ENCODE results near the gene DACT2. TPM values are rescaled to one million over a fixed set of nuclear protein-coding genes. Genes with fewer than 3 reads are reported as not detected.

The DACT2 gene
- total and polyA plus RNA-seq, 10 of the 15 experiments (the other 5 are each of a cell fraction or from before 2014, with no cell fraction given), result not detected

DNA sequence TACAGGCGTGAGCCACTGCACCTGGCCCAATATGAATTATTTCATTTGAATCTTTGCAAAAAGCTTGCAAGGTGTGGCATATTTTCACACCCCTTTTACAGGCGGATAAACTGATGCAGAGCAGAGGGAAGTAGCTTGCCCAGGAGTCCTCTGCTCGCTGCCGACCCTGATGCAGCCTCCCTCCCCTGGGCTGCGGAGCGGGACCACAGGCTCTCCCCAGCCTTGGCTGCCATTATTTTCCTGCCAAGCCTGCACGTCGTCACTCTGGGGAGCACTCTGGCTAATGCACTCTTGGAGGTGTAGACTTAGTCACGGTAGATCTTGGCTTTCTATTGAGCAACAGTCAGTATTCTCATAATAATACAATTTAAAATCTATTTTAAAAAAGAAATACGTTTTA is 34.8 kb upstream of the DACT2 start:
- ATAC-seq (no peak), DNase-seq (ENCODE audit: low read depth, low spot score) (no peak), FAIRE-seq (no peak)
- intact Hi-C loops (cut with micrococcal nuclease; ENCODE audit: unreplicated experiment), result no loop called here
- ChIA-PET RAD21 (ENCODE audit: unreplicated experiment) (no interaction called here), SMC1A (ENCODE audit: uncharacterized antibody, unreplicated experiment) (no interaction called here), CTCF (no interaction called here), POLR2A (no interaction called here)
- H3K79me2 ChIP-seq (ENCODE audit: control insufficient read depth, insufficient read depth, low read length), result no peaks in the 10 kb centered on the region
- H2AFZ ChIP-seq (ENCODE audit: control insufficient read depth, low read depth, low read length), result no peak overlapping the region
- H3K9me3 ChIP-seq (replicated peaks; ENCODE audit: control insufficient read depth, insufficient read depth, low read length), result no peaks in the 10 kb centered on the region; the same call in 2 of the 3 replicates
- no peak overlapping the region for H3K27ac ChIP-seq (ENCODE audit: control insufficient read depth, insufficient read depth)
- WGBS (ENCODE audit: insufficient coverage, insufficient replicate concordance, low lambda C conversion rate, missing lambda C conversion rate), result 39% methylated on average over 10 of the region's 10 CpGs
- H4K20me1 ChIP-seq (ENCODE audit: control insufficient read depth, insufficient read depth), result no peaks in the 10 kb centered on the region
- BruUV-seq (replicated peaks), result no TSS peak
- in situ Hi-C loops (cut with MboI), result no loop called here
- H3K4me2 ChIP-seq (ENCODE audit: control insufficient read depth, insufficient read depth), result no peak overlapping the region
- no peak overlapping the region for H3K4me3 ChIP-seq
- H3K4me1 ChIP-seq (ENCODE audit: control insufficient read depth, insufficient read depth, low read length), result no peaks in the 10 kb centered on the region
- H3K36me3 ChIP-seq (ENCODE audit: control insufficient read depth in 2 of 2, insufficient read depth in 2 of 2, low read length in 1 of 2), result no peaks in the 10 kb centered on the region
- H3K9ac ChIP-seq (ENCODE audit: control insufficient read depth, insufficient read depth, low read length), result no peak overlapping the region
- H3K27me3 ChIP-seq (replicated peaks in 1 of 2; ENCODE audit: control insufficient read depth in 2 of 2, insufficient read depth in 2 of 2, low read length in 1 of 2), result no peaks in the 10 kb centered on the region
- no peak for TF ChIP-seq SIX5 (IDR thresholded peaks at IDR 0.05; ENCODE audit: low read depth, low read length, severe bottlenecking)
- TF ChIP-seq SREBF1 (IDR thresholded peaks at IDR 0.05; ENCODE audit: low read length), result no peak
- TF ChIP-seq, protein P1, sequence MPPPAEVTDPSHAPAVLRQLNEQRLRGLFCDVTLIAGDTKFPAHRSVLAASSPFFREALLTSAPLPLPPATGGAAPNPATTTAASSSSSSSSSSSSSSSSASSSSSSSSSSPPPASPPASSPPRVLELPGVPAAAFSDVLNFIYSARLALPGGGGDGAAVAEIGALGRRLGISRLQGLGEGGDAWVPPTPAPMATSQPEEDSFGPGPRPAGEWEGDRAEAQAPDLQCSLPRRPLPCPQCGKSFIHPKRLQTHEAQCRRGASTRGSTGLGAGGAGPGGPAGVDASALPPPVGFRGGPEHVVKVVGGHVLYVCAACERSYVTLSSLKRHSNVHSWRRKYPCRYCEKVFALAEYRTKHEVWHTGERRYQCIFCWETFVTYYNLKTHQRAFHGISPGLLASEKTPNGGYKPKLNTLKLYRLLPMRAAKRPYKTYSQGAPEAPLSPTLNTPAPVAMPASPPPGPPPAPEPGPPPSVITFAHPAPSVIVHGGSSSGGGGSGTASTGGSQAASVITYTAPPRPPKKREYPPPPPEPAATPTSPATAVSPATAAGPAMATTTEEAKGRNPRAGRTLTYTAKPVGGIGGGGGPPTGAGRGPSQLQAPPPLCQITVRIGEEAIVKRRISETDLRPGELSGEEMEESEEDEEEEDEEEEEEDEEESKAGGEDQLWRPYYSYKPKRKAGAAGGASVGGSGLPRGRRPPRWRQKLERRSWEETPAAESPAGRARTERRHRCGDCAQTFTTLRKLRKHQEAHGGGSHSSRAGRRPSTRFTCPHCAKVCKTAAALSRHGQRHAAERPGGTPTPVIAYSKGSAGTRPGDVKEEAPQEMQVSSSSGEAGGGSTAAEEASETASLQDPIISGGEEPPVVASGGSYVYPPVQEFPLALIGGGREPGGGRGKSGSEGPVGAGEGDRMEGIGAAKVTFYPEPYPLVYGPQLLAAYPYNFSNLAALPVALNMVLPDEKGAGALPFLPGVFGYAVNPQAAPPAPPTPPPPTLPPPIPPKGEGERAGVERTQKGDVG (CRISPR knock-in tag; IDR thresholded peaks at IDR 0.05), result no peak
- TF ChIP-seq JUNB (IDR thresholded peaks at IDR 0.05), result no peak
- no peak for TF ChIP-seq POLR2A (IDR thresholded peaks at IDR 0.05; ENCODE audit: low read depth, low read length)
- TF ChIP-seq NFXL1 (IDR thresholded peaks at IDR 0.05; ENCODE audit: borderline replicate concordance), result no peak
- TF ChIP-seq, protein P2, sequence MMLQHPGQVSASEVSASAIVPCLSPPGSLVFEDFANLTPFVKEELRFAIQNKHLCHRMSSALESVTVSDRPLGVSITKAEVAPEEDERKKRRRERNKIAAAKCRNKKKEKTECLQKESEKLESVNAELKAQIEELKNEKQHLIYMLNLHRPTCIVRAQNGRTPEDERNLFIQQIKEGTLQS (IDR thresholded peaks at IDR 0.05; ENCODE audit: borderline replicate concordance, extremely low read depth, low read depth, low read length), result no peak
- TF ChIP-seq ZNF24 (IDR thresholded peaks at IDR 0.05), result no peak
- TF ChIP-seq, protein P3, sequence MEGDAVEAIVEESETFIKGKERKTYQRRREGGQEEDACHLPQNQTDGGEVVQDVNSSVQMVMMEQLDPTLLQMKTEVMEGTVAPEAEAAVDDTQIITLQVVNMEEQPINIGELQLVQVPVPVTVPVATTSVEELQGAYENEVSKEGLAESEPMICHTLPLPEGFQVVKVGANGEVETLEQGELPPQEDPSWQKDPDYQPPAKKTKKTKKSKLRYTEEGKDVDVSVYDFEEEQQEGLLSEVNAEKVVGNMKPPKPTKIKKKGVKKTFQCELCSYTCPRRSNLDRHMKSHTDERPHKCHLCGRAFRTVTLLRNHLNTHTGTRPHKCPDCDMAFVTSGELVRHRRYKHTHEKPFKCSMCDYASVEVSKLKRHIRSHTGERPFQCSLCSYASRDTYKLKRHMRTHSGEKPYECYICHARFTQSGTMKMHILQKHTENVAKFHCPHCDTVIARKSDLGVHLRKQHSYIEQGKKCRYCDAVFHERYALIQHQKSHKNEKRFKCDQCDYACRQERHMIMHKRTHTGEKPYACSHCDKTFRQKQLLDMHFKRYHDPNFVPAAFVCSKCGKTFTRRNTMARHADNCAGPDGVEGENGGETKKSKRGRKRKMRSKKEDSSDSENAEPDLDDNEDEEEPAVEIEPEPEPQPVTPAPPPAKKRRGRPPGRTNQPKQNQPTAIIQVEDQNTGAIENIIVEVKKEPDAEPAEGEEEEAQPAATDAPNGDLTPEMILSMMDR (IDR thresholded peaks at IDR 0.05 in 2 of 3, conservative IDR thresholded peaks at IDR 0.05 in 1 of 3; ENCODE audit: control insufficient read depth in 2 of 3, extremely low read depth in 1 of 3, insufficient read depth in 1 of 3, low read depth in 3 of 3, low read length in 3 of 3), result no peak
- no peak for TF ChIP-seq BCLAF1 (IDR thresholded peaks at IDR 0.05)
- no peak for TF ChIP-seq MTA3 (IDR thresholded peaks at IDR 0.05; ENCODE audit: borderline replicate concordance, low read length)
- no peak for TF ChIP-seq BCL3 (IDR thresholded peaks at IDR 0.05; ENCODE audit: borderline replicate concordance, insufficient read depth, low read depth, low read length, poor library complexity, severe bottlenecking)
- TF ChIP-seq SIN3A (IDR thresholded peaks at IDR 0.05; ENCODE audit: low read depth, low read length), result no peak
- TF ChIP-seq CBX3 (IDR thresholded peaks at IDR 0.05; ENCODE audit: borderline replicate concordance, low read depth), result no peak
- no peak for TF ChIP-seq RCOR1 (conservative IDR thresholded peaks at IDR 0.05; ENCODE audit: low read depth, low read length)
